ENCODE data around the gene PBRM1.

PBRM1 gene

DNA sequence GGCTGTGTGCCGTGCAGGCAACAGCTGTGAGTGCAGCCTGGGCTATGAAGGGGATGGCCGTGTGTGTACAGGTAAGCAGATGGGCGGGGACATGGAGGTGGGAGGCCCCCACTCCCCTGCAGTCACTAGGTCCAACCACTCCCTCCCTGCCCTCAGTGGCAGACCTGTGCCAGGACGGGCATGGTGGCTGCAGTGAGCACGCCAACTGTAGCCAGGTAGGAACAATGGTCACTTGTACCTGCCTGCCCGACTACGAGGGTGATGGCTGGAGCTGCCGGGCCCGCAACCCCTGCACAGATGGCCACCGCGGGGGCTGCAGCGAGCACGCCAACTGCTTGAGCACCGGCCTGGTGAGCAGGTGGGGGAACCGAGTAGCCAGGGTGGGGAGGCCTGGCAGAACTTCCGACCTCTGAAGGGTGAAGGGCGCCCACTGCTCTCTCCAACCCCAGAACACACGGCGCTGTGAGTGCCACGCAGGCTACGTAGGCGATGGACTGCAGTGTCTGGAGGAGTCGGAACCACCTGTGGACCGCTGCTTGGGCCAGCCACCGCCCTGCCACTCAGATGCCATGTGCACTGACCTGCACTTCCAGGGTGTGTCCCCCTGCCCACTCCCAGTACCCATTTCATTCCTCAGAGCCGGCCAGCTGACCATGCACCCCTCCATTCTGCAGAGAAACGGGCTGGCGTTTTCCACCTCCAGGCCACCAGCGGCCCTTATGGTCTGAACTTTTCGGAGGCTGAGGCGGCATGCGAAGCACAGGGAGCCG is 163.6 kb downstream of the PBRM1 start:
- Mint-ChIP-seq H3K4me1 (no peaks in the 10 kb centered on the region), H3K9me3 (no peaks in the 10 kb centered on the region), H3K27ac (no peak overlapping the region), H3K36me3 (no peaks in the 10 kb centered on the region), H3K4me3 (no peak overlapping the region), H3K27me3 (no peaks in the 10 kb centered on the region)

DNA sequence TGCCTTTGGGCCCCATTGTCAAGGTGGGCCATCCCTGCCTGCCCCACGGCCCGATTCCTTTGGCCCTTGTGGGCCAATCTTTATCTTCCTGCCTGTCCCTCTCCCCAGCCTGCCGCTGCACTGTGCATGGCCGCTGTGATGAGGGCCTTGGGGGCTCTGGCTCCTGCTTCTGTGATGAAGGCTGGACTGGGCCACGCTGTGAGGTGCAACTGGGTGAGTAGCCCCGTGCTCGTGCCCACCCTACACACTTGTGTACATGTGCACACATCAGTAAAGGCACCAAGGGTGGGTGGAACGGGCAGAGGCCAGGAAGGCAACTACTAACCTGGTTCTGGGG is 164.3 kb downstream of the PBRM1 start:
- H3K27me3 Mint-ChIP-seq = no peaks in the 10 kb centered on the region
- no peak overlapping the region for H3K27ac Mint-ChIP-seq
- no peak overlapping the region for H3K4me3 Mint-ChIP-seq
- no peaks in the 10 kb centered on the region for H3K4me1 Mint-ChIP-seq
- H3K36me3 Mint-ChIP-seq = no peaks in the 10 kb centered on the region
- H3K9me3 Mint-ChIP-seq = no peaks in the 10 kb centered on the region

DNA sequence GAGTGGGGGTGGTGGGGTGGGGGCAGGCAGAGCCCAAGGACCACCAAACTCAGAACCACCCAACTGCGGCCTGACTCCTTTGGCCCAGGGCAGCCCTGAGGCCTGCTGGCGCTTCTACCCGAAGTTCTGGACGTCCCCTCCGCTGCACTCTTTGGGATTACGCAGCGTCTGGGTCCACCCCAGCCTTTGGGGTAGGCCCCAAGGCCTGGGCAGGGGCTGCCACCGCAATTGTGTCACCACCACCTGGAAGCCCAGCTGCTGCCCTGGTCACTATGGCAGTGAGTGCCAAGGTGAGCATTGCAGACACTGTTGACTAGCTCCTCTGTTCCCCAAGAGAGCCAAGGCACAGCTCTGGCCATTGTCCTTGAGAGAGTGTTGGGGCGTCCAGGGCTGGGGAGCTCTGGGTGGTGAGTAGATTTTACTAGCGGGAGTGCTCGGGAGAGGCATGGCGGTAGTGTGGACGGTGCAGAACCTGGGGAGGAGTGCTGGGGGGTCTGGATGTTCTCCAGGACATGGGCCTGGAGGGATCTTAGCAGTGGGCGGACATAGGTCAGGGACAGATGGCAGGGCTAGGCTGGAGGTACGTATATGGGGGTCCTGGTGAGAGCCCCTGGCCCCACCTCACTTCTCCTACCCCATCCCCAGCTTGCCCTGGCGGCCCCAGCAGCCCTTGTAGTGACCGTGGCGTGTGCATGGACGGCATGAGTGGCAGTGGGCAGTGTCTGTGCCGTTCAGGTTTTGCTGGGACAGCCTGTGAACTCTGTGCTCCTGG is 164.8 kb downstream of the PBRM1 start:
- no peak overlapping the region for H3K27ac Mint-ChIP-seq
- no peaks in the 10 kb centered on the region for H3K36me3 Mint-ChIP-seq
- H3K4me1 Mint-ChIP-seq = no peaks in the 10 kb centered on the region
- no peak overlapping the region for H3K4me3 Mint-ChIP-seq
- H3K27me3 Mint-ChIP-seq = no peaks in the 10 kb centered on the region
- no peaks in the 10 kb centered on the region for H3K9me3 Mint-ChIP-seq

DNA sequence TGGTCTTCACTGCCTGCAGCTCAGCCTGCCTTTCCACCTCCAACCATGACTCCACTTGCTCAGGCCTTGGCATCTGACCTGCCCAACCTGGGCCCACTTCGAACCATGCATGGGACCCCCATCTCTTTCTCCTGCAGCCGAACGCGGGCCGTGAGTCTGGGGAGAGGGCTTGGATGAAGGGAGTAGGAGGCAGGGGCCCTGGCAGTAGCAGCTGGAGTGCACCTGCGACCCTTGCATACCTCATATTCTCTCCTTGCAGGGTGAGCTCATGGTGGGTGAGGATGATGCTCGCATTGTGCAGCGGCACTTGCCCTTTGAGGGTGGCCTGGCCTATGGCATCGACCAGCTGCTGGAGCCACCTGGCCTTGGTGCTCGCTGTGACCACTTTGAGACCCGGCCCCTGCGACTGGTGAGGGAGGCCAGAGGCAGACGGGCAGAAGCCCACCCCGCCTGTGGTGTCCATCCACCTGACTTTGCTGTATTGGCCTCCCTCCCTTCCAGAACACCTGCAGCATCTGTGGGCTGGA is 165.5 kb downstream of the PBRM1 start:
- Mint-ChIP-seq H3K27ac (no peak overlapping the region), H3K4me3 (no peak overlapping the region), H3K4me1 (no peaks in the 10 kb centered on the region), H3K9me3 (no peaks in the 10 kb centered on the region), H3K36me3 (no peaks in the 10 kb centered on the region), H3K27me3 (no peaks in the 10 kb centered on the region)

DNA sequence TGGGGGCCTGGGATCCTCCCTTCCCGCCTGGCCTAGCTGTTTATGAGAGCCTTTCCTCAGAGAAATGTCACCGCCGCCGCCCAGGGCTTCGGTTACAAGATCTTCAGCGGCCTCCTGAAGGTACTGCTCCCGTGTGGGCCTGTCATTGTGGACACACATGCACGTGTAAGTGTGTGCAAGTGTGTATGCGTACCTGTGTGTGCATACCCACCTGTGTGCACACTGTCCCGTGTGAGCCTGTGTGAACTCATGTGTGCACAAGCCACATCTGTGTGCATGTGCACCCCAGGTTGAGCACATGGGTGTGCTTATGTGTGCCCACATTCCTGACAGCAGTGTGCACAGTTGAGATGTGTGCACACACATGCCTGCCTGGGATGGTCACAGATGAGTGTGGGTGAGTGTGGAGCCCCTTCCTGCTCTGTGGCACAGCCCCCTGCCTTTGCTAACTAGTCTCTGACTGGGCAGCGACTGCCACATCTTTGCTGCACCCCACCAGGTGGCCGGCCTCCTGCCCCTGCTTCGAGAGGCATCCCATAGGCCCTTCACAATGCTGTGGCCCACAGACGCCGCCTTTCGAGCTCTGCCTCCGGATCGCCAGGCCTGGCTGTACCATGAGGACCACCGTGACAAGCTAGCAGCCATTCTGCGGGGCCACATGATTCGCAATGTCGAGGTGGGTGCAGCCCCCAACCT is 166.1 kb downstream of the PBRM1 start:
- no peaks in the 10 kb centered on the region for H3K4me1 Mint-ChIP-seq
- no peaks in the 10 kb centered on the region for H3K27me3 Mint-ChIP-seq
- H3K4me3 Mint-ChIP-seq = no peak overlapping the region
- H3K27ac Mint-ChIP-seq = no peak overlapping the region
- no peaks in the 10 kb centered on the region for H3K36me3 Mint-ChIP-seq
- no peaks in the 10 kb centered on the region for H3K9me3 Mint-ChIP-seq

DNA sequence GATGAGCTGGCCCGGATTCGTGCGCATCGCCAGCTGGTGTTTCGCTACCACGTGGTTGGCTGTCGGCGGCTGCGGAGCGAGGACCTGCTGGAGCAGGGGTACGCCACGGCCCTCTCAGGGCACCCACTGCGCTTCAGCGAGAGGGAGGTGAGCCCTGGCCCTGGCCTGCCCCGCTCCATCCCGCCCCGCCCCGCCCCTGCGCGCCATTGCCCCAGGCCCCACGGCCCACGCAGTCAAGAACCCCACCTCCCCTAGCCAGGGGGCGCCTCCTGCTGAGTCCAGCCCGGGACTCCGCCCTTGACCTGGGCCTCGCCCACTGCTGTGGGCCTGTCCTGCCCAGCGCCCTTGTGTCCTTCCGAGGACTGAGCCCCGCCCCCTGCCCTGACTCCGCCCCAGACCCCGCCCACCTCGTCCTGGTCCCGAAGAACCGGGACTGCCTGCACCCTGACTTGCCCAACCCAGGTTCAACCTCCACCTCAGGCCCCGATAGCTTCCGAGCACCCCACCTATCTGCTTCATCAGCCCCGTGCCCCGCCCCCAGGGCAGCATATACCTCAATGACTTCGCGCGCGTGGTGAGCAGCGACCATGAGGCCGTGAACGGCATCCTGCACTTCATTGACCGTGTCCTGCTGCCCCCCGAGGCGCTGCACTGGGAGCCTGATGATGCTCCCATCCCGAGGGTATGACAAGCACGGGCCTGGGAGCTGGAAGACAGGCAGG is 166.8 kb downstream of the PBRM1 start:
- no peaks in the 10 kb centered on the region for H3K36me3 Mint-ChIP-seq
- H3K4me1 Mint-ChIP-seq = no peaks in the 10 kb centered on the region
- no peaks in the 10 kb centered on the region for H3K27me3 Mint-ChIP-seq
- H3K4me3 Mint-ChIP-seq = no peak overlapping the region
- H3K9me3 Mint-ChIP-seq = no peaks in the 10 kb centered on the region
- H3K27ac Mint-ChIP-seq = no peak overlapping the region

DNA sequence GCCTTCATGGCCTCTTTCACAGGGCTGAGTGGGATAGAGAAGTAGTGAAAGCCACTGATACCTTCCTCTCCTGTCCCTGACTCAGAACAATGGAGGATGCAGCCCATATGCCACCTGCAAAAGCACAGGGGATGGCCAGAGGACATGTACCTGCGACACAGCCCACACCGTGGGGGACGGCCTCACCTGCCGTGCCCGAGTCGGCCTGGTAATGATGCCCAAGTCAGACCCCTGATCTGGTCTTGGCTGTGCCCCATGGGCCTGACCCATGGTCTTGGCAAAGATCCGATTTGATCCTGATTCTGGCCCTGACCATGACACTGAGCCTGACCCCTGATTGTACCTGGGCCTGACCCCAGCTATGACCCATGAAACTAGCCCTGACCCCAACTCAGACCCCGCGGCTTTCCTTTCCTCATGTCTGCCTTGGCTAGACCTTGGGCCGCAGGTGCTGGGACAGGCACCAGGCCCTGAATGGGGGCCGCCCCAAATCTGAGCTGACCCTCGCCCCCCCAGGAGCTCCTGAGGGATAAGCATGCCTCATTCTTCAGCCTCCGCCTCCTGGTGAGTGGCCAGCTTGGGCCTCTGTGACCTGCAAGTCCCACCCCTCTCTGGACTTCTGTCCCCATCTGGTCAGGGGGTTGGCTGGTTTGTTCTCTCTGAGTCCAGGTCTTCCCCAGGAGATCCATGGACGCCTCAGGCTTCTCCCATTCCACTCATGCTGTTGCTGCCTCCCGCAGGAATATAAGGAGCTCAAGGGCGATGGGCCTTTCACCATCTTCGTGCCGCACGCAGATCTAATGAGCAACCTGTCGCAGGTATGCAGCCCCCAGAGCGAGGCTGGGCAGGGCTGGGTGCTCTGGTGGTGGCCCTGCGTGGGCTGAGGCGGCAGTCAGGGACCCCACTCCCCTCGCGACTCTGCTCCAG is 167.7 kb downstream of the PBRM1 start:
- no peak overlapping the region for H3K27ac Mint-ChIP-seq
- H3K9me3 Mint-ChIP-seq = no peaks in the 10 kb centered on the region
- H3K4me1 Mint-ChIP-seq = no peaks in the 10 kb centered on the region
- H3K4me3 Mint-ChIP-seq = no peak overlapping the region
- H3K27me3 Mint-ChIP-seq = no peaks in the 10 kb centered on the region
- H3K36me3 Mint-ChIP-seq = no peaks in the 10 kb centered on the region

DNA sequence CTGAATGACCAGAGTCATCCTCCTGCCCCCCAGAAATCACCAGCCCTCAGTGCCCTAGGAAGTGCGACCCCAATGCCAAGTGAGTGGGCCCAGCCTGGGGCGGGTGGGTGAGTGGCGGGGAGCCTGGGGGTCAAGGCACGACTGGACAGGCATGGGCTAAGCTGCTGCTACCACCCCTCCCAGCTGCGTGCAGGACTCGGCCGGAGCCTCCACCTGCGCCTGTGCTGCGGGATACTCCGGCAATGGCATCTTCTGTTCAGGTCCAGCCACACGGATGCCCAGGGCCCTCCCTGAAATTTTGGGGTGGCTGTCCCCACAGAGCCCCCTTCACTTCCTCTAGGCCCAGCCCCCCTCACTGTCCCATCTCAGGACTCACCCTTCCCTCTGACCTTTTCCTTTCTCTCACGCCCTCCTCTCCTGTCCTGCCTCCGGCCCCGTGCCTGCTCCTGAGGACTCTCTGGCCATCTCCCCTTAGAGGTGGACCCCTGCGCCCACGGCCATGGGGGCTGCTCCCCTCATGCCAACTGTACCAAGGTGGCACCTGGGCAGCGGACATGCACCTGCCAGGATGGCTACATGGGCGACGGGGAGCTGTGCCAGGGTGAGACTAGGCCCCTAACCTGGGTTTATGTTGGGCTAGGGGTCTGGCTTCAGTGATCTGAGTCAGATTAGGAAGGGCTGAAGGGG is 169.1 kb downstream of the PBRM1 start:
- no peaks in the 10 kb centered on the region for H3K4me1 Mint-ChIP-seq
- H3K27me3 Mint-ChIP-seq = no peaks in the 10 kb centered on the region
- no peak overlapping the region for H3K27ac Mint-ChIP-seq
- H3K36me3 Mint-ChIP-seq = no peaks in the 10 kb centered on the region
- no peaks in the 10 kb centered on the region for H3K9me3 Mint-ChIP-seq
- H3K4me3 Mint-ChIP-seq = no peak overlapping the region

DNA sequence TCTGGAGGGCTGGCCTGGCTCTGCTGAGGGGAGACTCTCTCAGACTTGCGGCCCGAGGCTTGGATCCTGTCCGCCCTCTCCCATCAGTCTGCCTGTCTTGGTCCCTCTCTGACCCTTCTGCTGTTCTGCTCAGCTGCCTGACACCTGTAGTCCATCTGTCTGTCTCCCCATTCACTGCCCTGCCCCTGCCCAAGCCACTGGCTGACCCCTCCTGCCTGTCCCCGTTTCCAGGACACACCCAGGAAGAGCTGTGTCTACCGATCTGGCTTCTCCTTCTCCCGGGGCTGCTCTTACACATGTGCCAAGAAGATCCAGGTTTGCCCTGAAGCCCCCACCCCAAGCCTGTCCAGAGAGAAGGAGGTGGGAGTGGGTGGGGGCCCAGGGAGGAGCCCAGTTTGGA is 170.5 kb downstream of the PBRM1 start:
- H3K9me3 Mint-ChIP-seq = no peaks in the 10 kb centered on the region
- no peak overlapping the region for H3K27ac Mint-ChIP-seq
- H3K36me3 Mint-ChIP-seq = no peaks in the 10 kb centered on the region
- H3K4me3 Mint-ChIP-seq = no peak overlapping the region
- H3K4me1 Mint-ChIP-seq = no peaks in the 10 kb centered on the region
- no peaks in the 10 kb centered on the region for H3K27me3 Mint-ChIP-seq

DNA sequence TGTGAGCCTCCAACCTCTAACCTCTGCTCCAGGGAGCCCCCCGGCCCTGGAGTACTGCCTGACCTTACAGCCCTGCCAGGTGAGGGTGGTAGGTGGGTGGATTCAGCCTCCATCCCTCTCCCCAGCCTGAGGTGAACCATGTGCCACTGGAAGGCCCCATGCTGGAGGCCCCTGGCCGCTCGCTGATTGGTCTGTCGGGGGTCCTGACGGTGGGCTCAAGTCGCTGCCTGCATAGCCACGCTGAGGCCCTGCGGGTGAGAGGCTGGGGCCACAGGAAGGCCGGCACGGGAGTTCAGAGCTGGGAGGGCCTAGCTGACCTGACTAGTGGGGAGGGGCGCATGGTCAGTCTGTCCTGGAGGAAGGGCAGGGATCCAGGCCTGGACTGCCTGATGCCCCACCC is 171.1 kb downstream of the PBRM1 start:
- Mint-ChIP-seq H3K4me3 (no peak overlapping the region), H3K4me1 (no peaks in the 10 kb centered on the region), H3K9me3 (no peaks in the 10 kb centered on the region), H3K27me3 (no peaks in the 10 kb centered on the region), H3K27ac (no peak overlapping the region), H3K36me3 (no peaks in the 10 kb centered on the region)

DNA sequence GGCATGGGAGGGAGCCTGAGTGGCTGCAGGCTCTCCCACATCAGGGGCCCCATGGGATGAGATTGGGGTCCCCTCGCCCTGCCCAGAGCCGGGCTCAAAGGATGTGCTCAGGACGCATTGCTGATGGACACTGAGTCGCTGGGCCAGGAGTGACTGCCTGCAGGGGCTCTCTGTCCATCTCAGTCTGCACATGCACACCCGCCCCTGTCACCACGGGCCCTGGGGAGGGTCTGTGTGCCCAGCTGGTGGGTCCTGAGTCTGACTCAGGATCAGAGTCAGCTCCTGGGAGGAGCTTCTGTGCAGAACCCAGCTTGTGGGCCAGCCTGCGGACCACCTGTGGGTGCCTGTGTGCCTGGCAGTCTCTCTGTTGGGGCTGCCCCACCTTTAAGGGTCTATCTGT is 172.4 kb downstream of the PBRM1 start:
- no peaks in the 10 kb centered on the region for H3K4me1 Mint-ChIP-seq
- no peaks in the 10 kb centered on the region for H3K27me3 Mint-ChIP-seq
- H3K36me3 Mint-ChIP-seq = no peaks in the 10 kb centered on the region
- H3K4me3 Mint-ChIP-seq = no peak overlapping the region
- no peaks in the 10 kb centered on the region for H3K9me3 Mint-ChIP-seq
- H3K27ac Mint-ChIP-seq = no peak overlapping the region

DNA sequence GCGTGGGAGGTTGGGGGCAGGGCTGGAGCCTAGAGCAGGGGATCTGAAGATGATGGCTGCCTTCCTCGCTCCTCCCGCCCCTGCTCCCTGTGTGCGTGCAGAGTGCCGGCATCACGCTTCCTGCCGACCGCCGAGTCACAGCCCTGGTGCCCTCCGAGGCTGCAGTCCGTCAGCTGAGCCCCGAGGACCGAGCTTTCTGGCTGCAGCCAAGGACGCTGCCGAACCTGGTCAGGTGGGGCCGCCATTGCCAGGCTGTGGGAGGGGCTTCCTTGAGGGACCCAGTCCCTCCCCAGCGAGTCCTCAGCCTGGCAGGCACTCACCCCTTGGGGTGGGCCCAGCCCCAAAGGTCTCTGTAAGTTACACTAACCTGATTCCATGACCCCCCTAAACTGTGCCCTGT is 173.0 kb downstream of the PBRM1 start:
- Mint-ChIP-seq H3K9me3 (no peaks in the 10 kb centered on the region), H3K4me3 (no peak overlapping the region), H3K27ac (no peak overlapping the region), H3K36me3 (no peaks in the 10 kb centered on the region), H3K27me3 (no peaks in the 10 kb centered on the region), H3K4me1 (no peaks in the 10 kb centered on the region)

DNA sequence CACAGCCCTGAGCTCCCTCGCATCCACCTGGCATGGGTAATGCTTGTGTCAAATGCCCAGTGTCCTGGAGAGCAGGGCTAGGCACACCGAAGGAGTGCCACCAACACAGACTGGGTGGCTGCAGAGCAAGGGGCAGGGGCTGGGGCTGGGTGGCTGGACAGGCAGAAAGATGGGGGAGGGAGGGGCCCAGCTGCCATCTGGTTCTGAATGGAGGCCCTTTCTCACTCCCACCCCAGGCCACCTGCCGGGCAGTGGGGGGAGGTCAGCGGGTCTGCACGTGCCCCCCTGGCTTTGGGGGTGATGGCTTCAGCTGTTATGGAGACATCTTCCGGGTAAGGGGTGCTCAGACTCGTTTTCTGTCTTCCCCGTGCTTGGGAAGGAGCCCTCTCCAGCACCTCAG is 173.6 kb downstream of the PBRM1 start:
- Mint-ChIP-seq H3K27ac (no peak overlapping the region), H3K27me3 (no peaks in the 10 kb centered on the region), H3K4me3 (no peak overlapping the region), H3K36me3 (no peaks in the 10 kb centered on the region), H3K9me3 (no peaks in the 10 kb centered on the region), H3K4me1 (no peaks in the 10 kb centered on the region)

DNA sequence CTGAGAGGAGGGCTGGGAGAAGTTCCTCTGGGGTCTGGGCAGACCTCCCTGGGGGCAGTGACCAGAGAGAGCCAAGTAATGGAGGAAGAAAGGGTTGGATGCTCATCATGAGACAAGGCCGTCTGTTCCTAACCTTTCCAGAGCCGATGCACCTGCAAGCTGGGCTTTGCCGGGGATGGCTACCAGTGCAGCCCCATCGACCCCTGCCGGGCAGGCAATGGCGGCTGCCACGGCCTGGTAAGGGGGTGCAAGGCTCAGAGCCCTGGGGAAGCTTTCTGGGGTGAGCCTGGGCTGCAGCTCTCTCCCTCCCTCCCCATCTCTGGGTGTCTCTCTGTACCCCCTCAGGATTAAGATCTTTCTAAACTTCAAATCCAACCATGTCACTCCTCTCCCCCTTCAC is 174.2 kb downstream of the PBRM1 start:
- no peaks in the 10 kb centered on the region for H3K9me3 Mint-ChIP-seq
- no peaks in the 10 kb centered on the region for H3K27me3 Mint-ChIP-seq
- H3K36me3 Mint-ChIP-seq = no peaks in the 10 kb centered on the region
- no peak overlapping the region for H3K4me3 Mint-ChIP-seq
- H3K27ac Mint-ChIP-seq = no peak overlapping the region
- H3K4me1 Mint-ChIP-seq = no peaks in the 10 kb centered on the region

Data from activated naive CD4-positive, alpha-beta T cell treated with anti-CD3 and anti-CD28 coated beads, Interleukin-2, amount 50 U/mL, for 24 hours (primary cell).